ENCODE results near the gene MTUS2. TPM values are rescaled to one million over a fixed set of nuclear protein-coding genes. Genes with fewer than 3 reads are reported as not detected.

The MTUS2 gene
- total RNA-seq, 1 donor from 2014 or later, result 0.41 TPM

GRCh38 chr13:29077051-29077813 lies 257.1 kb downstream of the MTUS2 start:
- TF ChIP-seq CTCF (IDR thresholded peaks at IDR 0.05), result no peak
- ATAC-seq (no peak), DNase-seq (no peak)
- H3K9me3 ChIP-seq, result no peaks in the 10 kb centered on the region
- intact Hi-C loops (cut with DNase I), result no loop called here
- H3K27ac ChIP-seq, result no peak overlapping the region
- no peaks in the 10 kb centered on the region for H3K27me3 ChIP-seq
- H3K4me3 ChIP-seq, result no peak overlapping the region
- H3K36me3 ChIP-seq, result no peaks in the 10 kb centered on the region
- no peaks in the 10 kb centered on the region for H3K4me1 ChIP-seq

GRCh38 chr13:29081036-29081435 lies 260.9 kb downstream of the MTUS2 start:
- Histone ChIP-seq H3K4me1 (no peaks in the 10 kb centered on the region), H3K27me3 (no peaks in the 10 kb centered on the region), H3K36me3 (no peaks in the 10 kb centered on the region), H3K9me3 (no peaks in the 10 kb centered on the region), H3K4me3 (no peak overlapping the region), H3K27ac (no peak overlapping the region)
- ATAC-seq (no peak), DNase-seq (no peak)
- intact Hi-C loops (cut with DNase I), result no loop called here
- no peak for TF ChIP-seq CTCF (IDR thresholded peaks at IDR 0.05)

GRCh38 chr13:29081697-29082440 lies 261.7 kb downstream of the MTUS2 start:
- H3K4me1 ChIP-seq, result no peaks in the 10 kb centered on the region
- no peak overlapping the region for H3K27ac ChIP-seq
- H3K4me3 ChIP-seq, result no peak overlapping the region
- intact Hi-C loops (cut with DNase I), result no loop called here
- no peaks in the 10 kb centered on the region for H3K27me3 ChIP-seq
- no peaks in the 10 kb centered on the region for H3K9me3 ChIP-seq
- ATAC-seq, result no peak
- no peaks in the 10 kb centered on the region for H3K36me3 ChIP-seq
- DNase-seq, result no peak
- TF ChIP-seq CTCF (IDR thresholded peaks at IDR 0.05), result no peak

- no peak for ATAC-seq
- Histone ChIP-seq H3K4me3 (no peak overlapping the region), H3K27ac (no peak overlapping the region), H3K4me1 (no peaks in the 10 kb centered on the region), H3K9me3 (no peaks in the 10 kb centered on the region), H3K36me3 (no peaks in the 10 kb centered on the region), H3K27me3 (no peaks in the 10 kb centered on the region)
- intact Hi-C loops (cut with DNase I), result no loop called here
- TF ChIP-seq CTCF (IDR thresholded peaks at IDR 0.05), result no peak
- DNase-seq, result no peak
These were observed 279.8 kb downstream of the MTUS2 start for GRCh38 chr13:29099781-29100406.

- Histone ChIP-seq H3K4me3 (no peak overlapping the region), H3K36me3 (no peaks in the 10 kb centered on the region), H3K27ac (no peak overlapping the region), H3K4me1 (no peaks in the 10 kb centered on the region), H3K9me3 (no peaks in the 10 kb centered on the region), H3K27me3 (no peaks in the 10 kb centered on the region)
- no peak for ATAC-seq
- DNase-seq, result no peak
- TF ChIP-seq CTCF (IDR thresholded peaks at IDR 0.05), result no peak
- intact Hi-C loops (cut with DNase I), result no loop called here
These were observed 280.6 kb downstream of the MTUS2 start for GRCh38 chr13:29100758-29101157.
